OCI-LY7 (cell line): ENCODE data around the gene GRIA4.

Experiments used
- CTCF ChIP-seq: fragments of 200-600 bp; sonication (generic); conservative IDR thresholded peaks from 2 replicates; pipeline ENCODE4 v1.5.1; 2014; ENCODE audit warnings: mild to moderate bottlenecking, antibody characterized with exemption, low read length, moderate library complexity, mixed read lengths
- EZH2phosphoT487 ChIP-seq: fragments of 200-600 bp; sonication (generic); IDR thresholded peaks from 2 replicates; pipeline ENCODE4 v1.6.1; 2018; ENCODE audit warnings: low read depth, borderline replicate concordance, mild to moderate bottlenecking, mixed run types, antibody characterized with exemption, low read length, moderate library complexity, mixed read lengths

GRCh38 chr11:105609832-105610781 is at the start of gene GRIA4:
- TF ChIP-seq CTCF (no peak), EZH2phosphoT487 (no peak)
